Suprapubic skin (tissue), 3 donors: ENCODE results near the gene USF2.

Experiments used
- EP300 ChIP-seq: sonication (generic); formaldehyde crosslinking; IDR thresholded peaks from one replicate; pipeline ENCODE4 v1.6.1; 2017; ENCODE audit warnings: antibody characterized with exemption
- TF ChIP-seq, protein P1 (sequence below), 2 donors: fragments of 200-600 bp in 1 of 2; fragments of 450-650 bp in 1 of 2; sonication (generic) in 1 of 2; IDR thresholded peaks; one replicate each; pipeline ENCODE4 v1.5.1; 2016 to 2019; ENCODE audit warnings: antibody characterized with exemption in 2 of 2, mild to moderate bottlenecking in 1 of 2, moderate library complexity in 1 of 2

DNA sequence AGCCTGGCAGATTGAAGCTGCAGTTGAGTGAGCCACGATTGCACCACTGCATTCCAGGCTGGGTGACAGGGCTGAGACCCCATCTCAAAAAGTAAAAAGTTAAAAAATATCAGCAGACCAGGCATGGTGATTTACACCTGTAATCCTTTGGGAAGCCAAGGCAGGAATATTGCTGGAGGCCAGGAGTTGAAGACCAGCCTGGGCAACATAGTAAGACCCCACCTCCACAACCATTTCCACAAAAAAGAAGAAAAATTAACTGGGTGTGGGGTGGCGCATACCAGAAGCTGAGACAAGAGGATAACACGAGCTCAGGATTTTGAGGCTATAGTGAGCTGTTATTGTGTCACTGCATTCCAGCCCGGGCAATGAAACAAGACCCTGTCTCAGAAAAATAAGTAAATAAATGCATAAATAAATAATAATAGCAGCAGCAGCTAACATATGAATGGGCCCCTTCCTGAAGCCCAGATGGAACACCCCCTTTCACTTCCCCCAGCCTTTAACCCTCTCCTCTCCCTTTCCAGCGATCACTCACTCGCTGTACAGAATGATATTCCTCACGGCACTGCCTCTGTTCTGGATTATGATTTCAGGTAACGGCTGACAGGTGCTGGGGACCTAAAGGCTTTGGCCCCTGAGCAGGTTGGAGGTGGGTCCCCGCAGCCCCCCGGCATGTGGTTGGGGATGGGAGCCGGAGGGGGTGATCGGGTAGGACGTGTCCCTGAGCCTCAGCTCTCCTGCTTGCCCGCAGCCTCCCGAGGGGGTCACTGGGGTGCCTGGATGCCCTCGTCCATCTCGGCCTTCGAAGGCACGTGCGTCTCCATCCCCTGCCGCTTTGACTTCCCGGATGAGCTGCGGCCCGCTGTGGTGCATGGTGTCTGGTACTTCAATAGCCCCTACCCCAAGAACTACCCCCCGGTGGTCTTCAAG is 26.4 kb downstream of the USF2 start:
- TF ChIP-seq, protein P1, sequence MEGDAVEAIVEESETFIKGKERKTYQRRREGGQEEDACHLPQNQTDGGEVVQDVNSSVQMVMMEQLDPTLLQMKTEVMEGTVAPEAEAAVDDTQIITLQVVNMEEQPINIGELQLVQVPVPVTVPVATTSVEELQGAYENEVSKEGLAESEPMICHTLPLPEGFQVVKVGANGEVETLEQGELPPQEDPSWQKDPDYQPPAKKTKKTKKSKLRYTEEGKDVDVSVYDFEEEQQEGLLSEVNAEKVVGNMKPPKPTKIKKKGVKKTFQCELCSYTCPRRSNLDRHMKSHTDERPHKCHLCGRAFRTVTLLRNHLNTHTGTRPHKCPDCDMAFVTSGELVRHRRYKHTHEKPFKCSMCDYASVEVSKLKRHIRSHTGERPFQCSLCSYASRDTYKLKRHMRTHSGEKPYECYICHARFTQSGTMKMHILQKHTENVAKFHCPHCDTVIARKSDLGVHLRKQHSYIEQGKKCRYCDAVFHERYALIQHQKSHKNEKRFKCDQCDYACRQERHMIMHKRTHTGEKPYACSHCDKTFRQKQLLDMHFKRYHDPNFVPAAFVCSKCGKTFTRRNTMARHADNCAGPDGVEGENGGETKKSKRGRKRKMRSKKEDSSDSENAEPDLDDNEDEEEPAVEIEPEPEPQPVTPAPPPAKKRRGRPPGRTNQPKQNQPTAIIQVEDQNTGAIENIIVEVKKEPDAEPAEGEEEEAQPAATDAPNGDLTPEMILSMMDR (IDR thresholded peaks at IDR 0.05) = no peak
- TF ChIP-seq EP300 = no peak
